Measurements from ENCODE around the gene HSPA12A. TPM values are rescaled to one million over a fixed set of nuclear protein-coding genes. Genes with fewer than 3 reads are reported as not detected.

Gene HSPA12A
- total RNA-seq, 1 experiment from 2014 or later, result 1.4 TPM

DNA sequence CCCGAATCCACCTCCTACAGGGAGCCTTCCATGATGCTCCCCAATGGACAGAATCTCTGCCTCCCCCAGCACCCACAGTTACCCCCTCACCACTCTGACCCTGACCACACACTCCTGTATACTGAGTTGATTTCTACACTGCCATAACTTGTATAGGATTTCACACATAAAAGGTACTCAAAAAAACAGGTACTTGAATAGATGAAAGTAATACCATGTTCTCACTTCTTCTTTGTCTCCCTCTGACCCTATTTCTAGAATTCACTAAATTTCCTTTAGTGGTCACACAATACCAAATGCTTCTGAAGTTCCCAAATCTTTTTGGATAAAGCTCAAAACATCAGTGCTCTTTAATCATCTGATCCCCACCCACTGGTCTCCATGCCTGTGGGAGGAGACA, 45.4 kb downstream of the HSPA12A start:
- Histone ChIP-seq H3K27me3 (replicated peaks; ENCODE audit: insufficient read depth, low read depth, low read length, poor library complexity) (no peaks in the 10 kb centered on the region), H3K36me3 (ENCODE audit: insufficient read depth, low read length, poor library complexity, severe bottlenecking) (no peaks in the 10 kb centered on the region), H3K4me3 (ENCODE audit: low read depth, low read length, poor library complexity, severe bottlenecking) (no peak overlapping the region), H3K9me3 (ENCODE audit: low read depth, low read length, poor library complexity, severe bottlenecking) (no peaks in the 10 kb centered on the region), H3K27ac (ENCODE audit: low read depth, low read length, poor library complexity, severe bottlenecking) (no peak overlapping the region), H3K4me1 (ENCODE audit: insufficient read depth, low read length, poor library complexity, severe bottlenecking) (no peaks in the 10 kb centered on the region)
- ChIA-PET POLR2A (ENCODE audit: low non-redundant PET) (no interaction called here), CTCF (no interaction called here)
- intact Hi-C loops (cut with micrococcal nuclease; ENCODE audit: unreplicated experiment), result no loop called here
- TF ChIP-seq EZH2 (IDR thresholded peaks at IDR 0.05; ENCODE audit: borderline replicate concordance, low read depth, low read length, poor library complexity, severe bottlenecking), result no peak
- TF ChIP-seq, protein P1, sequence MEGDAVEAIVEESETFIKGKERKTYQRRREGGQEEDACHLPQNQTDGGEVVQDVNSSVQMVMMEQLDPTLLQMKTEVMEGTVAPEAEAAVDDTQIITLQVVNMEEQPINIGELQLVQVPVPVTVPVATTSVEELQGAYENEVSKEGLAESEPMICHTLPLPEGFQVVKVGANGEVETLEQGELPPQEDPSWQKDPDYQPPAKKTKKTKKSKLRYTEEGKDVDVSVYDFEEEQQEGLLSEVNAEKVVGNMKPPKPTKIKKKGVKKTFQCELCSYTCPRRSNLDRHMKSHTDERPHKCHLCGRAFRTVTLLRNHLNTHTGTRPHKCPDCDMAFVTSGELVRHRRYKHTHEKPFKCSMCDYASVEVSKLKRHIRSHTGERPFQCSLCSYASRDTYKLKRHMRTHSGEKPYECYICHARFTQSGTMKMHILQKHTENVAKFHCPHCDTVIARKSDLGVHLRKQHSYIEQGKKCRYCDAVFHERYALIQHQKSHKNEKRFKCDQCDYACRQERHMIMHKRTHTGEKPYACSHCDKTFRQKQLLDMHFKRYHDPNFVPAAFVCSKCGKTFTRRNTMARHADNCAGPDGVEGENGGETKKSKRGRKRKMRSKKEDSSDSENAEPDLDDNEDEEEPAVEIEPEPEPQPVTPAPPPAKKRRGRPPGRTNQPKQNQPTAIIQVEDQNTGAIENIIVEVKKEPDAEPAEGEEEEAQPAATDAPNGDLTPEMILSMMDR (conservative IDR thresholded peaks at IDR 0.05; ENCODE audit: low read depth, low read length), result no peak
- DNase-seq (ENCODE audit: low spot score), result no peak
- BruUV-seq (replicated peaks), result no TSS peak

DNA sequence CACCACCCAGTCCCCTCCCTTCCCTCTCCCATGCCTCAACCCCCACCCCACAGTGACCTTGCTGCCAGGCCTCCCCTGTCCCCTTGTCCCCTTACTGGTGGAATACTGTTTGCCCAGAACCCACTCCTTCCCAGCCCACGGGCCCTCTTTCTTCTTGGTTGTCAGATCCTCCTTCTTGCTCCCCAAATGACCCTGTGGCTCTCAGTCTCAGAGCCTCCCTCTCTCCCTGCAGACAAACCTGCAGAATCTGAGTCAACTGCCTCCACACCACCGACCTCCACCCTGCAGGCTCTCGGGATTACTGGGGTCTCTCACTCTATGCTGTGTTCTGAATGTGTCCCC, 47.5 kb downstream of the HSPA12A start:
- CTCF ChIA-PET, result no interaction called here
- POLR2A ChIA-PET (ENCODE audit: low non-redundant PET), result no interaction called here

DNA sequence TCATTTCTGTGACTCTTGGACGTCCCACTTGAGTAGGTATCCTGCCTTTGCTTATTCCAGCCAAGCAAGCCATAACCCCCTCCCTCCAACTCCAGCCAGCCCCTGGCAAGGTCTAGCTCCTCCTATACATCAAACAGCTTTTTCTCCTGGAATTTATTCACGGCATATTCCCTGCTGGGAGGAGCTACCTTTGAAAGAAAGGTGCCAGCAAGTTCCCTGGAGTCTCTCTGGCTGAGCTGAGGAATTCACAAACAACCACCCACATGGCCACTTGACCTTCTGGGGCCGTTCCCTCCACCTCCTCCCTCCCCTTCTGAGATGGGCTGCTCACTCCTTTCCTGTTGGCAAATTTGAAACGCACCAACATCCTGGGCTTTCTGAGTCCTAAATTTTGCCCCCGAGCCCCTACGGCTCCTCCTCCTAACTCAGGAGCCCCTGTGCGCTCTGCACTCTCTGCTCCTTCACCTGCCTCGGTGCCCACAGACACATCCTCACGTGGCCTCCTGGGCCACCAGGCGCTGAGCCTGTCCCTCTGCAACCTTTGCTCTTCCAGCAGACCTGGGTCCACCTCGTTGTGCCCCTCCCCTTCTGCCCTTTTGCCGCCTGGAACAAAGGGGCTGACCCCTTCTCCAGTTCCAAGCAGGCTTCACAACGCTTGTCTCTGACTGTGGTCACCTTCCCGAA, 48.0 kb downstream of the HSPA12A start:
- POLR2A ChIA-PET (ENCODE audit: low non-redundant PET), result no interaction called here
- intact Hi-C loops (cut with micrococcal nuclease; ENCODE audit: unreplicated experiment), result no loop called here
- no peak overlapping the region for H3K4me3 ChIP-seq (ENCODE audit: low read depth, low read length, poor library complexity, severe bottlenecking)

More for the DNA sequence above, 47.5 kb downstream of the HSPA12A start:
- no peak for DNase-seq (ENCODE audit: low spot score)
- Histone ChIP-seq H3K36me3 (ENCODE audit: insufficient read depth, low read length, poor library complexity, severe bottlenecking) (no peaks in the 10 kb centered on the region), H3K9me3 (ENCODE audit: low read depth, low read length, poor library complexity, severe bottlenecking) (no peaks in the 10 kb centered on the region), H3K27ac (ENCODE audit: low read depth, low read length, poor library complexity, severe bottlenecking) (no peak overlapping the region), H3K4me1 (ENCODE audit: insufficient read depth, low read length, poor library complexity, severe bottlenecking) (no peaks in the 10 kb centered on the region), H3K27me3 (replicated peaks; ENCODE audit: insufficient read depth, low read depth, low read length, poor library complexity) (no peaks in the 10 kb centered on the region), H3K4me3 (ENCODE audit: low read depth, low read length, poor library complexity, severe bottlenecking) (no peak overlapping the region)
- BruUV-seq (replicated peaks), result no TSS peak
- intact Hi-C loops (cut with micrococcal nuclease; ENCODE audit: unreplicated experiment), result no loop called here
- TF ChIP-seq, protein P1 (conservative IDR thresholded peaks at IDR 0.05; ENCODE audit: low read depth, low read length), result no peak

More for the DNA sequence above, 48.0 kb downstream of the HSPA12A start:
- no TSS peak for BruUV-seq (replicated peaks)
- Histone ChIP-seq H3K4me1 (ENCODE audit: insufficient read depth, low read length, poor library complexity, severe bottlenecking) (no peaks in the 10 kb centered on the region), H3K27me3 (replicated peaks; ENCODE audit: insufficient read depth, low read depth, low read length, poor library complexity) (no peaks in the 10 kb centered on the region), H3K9me3 (ENCODE audit: low read depth, low read length, poor library complexity, severe bottlenecking) (no peaks in the 10 kb centered on the region), H3K36me3 (ENCODE audit: insufficient read depth, low read length, poor library complexity, severe bottlenecking) (no peaks in the 10 kb centered on the region), H3K27ac (ENCODE audit: low read depth, low read length, poor library complexity, severe bottlenecking) (no peak overlapping the region)
- no peak for DNase-seq (ENCODE audit: low spot score)
- no peak for TF ChIP-seq EZH2 (IDR thresholded peaks at IDR 0.05; ENCODE audit: borderline replicate concordance, low read depth, low read length, poor library complexity, severe bottlenecking)
- TF ChIP-seq, protein P1 (conservative IDR thresholded peaks at IDR 0.05; ENCODE audit: low read depth, low read length), result no peak
- CTCF ChIA-PET, result no interaction called here

All from A673 (cell line).